ENCODE measurements around the gene DOCK2.

The DOCK2 gene

GRCh38 chr5:169781420-169782345 lies 144.6 kb downstream of the DOCK2 start:
- no peak for TF ChIP-seq EZH2phosphoT487 (conservative IDR thresholded peaks at IDR 0.05; ENCODE audit: low read length)
- TF ChIP-seq CTCF (IDR thresholded peaks at IDR 0.05; ENCODE audit: insufficient read depth, low read length, poor library complexity, severe bottlenecking) = no peak
- Histone ChIP-seq H3K79me2 (ENCODE audit: insufficient read depth, low read length) (no peaks in the 10 kb centered on the region), H2AFZ (ENCODE audit: low read depth, low read length, severe bottlenecking) (no peak overlapping the region), H3K4me2 (ENCODE audit: low read depth, low read length, poor library complexity, severe bottlenecking) (no peak overlapping the region), H3K4me3 (ENCODE audit: insufficient read depth, low read length, poor library complexity, severe bottlenecking) (no peak overlapping the region), H3K9me3 (ENCODE audit: insufficient read depth, low read length) (no peaks in the 10 kb centered on the region), H3K36me3 (ENCODE audit: low read length) (peaks cover 8% of the 10 kb centered on the region; the same call in 1 of the 2 replicates), H3K9me2 (replicated peaks; ENCODE audit: insufficient read depth, low read length) (no peaks in the 10 kb centered on the region), H3K27ac (ENCODE audit: low read depth, low read length) (no peak overlapping the region), H3F3A (ENCODE audit: insufficient read depth) (no peaks in the 10 kb centered on the region), H3K9ac (ENCODE audit: low read length) (no peak overlapping the region), H4K20me1 (ENCODE audit: low read depth, low read length) (no peaks in the 10 kb centered on the region), H3K27me3 (ENCODE audit: low read length) (no peaks in the 10 kb centered on the region)

- H3K79me2 ChIP-seq (ENCODE audit: insufficient read depth, low read length) = no peaks in the 10 kb centered on the region
- no peak overlapping the region for H3K4me3 ChIP-seq (ENCODE audit: insufficient read depth, low read length, poor library complexity, severe bottlenecking)
- peaks cover 8% of the 10 kb centered on the region; the same call in 1 of the 2 replicates for H3K36me3 ChIP-seq (ENCODE audit: low read length)
- no peak for TF ChIP-seq CTCF (IDR thresholded peaks at IDR 0.05; ENCODE audit: insufficient read depth, low read length, poor library complexity, severe bottlenecking)
- TF ChIP-seq EZH2phosphoT487 (conservative IDR thresholded peaks at IDR 0.05; ENCODE audit: low read length) = no peak
- no peaks in the 10 kb centered on the region for H3K27me3 ChIP-seq (ENCODE audit: low read length)
- H3K4me2 ChIP-seq (ENCODE audit: low read depth, low read length, poor library complexity, severe bottlenecking) = no peak overlapping the region
- H3F3A ChIP-seq (ENCODE audit: insufficient read depth) = no peaks in the 10 kb centered on the region
- H3K27ac ChIP-seq (ENCODE audit: low read depth, low read length) = no peak overlapping the region
- H4K20me1 ChIP-seq (ENCODE audit: low read depth, low read length) = no peaks in the 10 kb centered on the region
- no peaks in the 10 kb centered on the region for H3K9me2 ChIP-seq (replicated peaks; ENCODE audit: insufficient read depth, low read length)
- no peak overlapping the region for H2AFZ ChIP-seq (ENCODE audit: low read depth, low read length, severe bottlenecking)
- no peak overlapping the region for H3K9ac ChIP-seq (ENCODE audit: low read length)
- no peaks in the 10 kb centered on the region for H3K9me3 ChIP-seq (ENCODE audit: insufficient read depth, low read length)
Measured at GRCh38 chr5:169785771-169786618, 148.9 kb downstream of the DOCK2 start.

- H3F3A ChIP-seq (ENCODE audit: insufficient read depth) = no peaks in the 10 kb centered on the region
- H3K27me3 ChIP-seq (ENCODE audit: low read length) = no peaks in the 10 kb centered on the region
- H3K4me3 ChIP-seq (ENCODE audit: insufficient read depth, low read length, poor library complexity, severe bottlenecking) = no peak overlapping the region
- no peak for TF ChIP-seq CTCF (IDR thresholded peaks at IDR 0.05; ENCODE audit: insufficient read depth, low read length, poor library complexity, severe bottlenecking)
- TF ChIP-seq EZH2phosphoT487 (conservative IDR thresholded peaks at IDR 0.05; ENCODE audit: low read length) = no peak
- no peaks in the 10 kb centered on the region for H3K9me3 ChIP-seq (ENCODE audit: insufficient read depth, low read length)
- no peaks in the 10 kb centered on the region for H3K79me2 ChIP-seq (ENCODE audit: insufficient read depth, low read length)
- no peak overlapping the region for H2AFZ ChIP-seq (ENCODE audit: low read depth, low read length, severe bottlenecking)
- H4K20me1 ChIP-seq (ENCODE audit: low read depth, low read length) = no peaks in the 10 kb centered on the region
- no peaks in the 10 kb centered on the region for H3K9me2 ChIP-seq (replicated peaks; ENCODE audit: insufficient read depth, low read length)
- no peak overlapping the region for H3K27ac ChIP-seq (ENCODE audit: low read depth, low read length)
- no peak overlapping the region for H3K4me2 ChIP-seq (ENCODE audit: low read depth, low read length, poor library complexity, severe bottlenecking)
- H3K9ac ChIP-seq (ENCODE audit: low read length) = no peak overlapping the region
- H3K36me3 ChIP-seq (ENCODE audit: low read length) = peaks cover 4% of the 10 kb centered on the region; the same call in 1 of the 2 replicates
Measured at GRCh38 chr5:169788168-169788567, 151.1 kb downstream of the DOCK2 start.
